Measurements from ENCODE around the gene HOXD12. TPM values are rescaled to one million over a fixed set of nuclear protein-coding genes. Genes with fewer than 3 reads are reported as not detected.

The HOXD12 gene
- total RNA-seq, 1 donor from 2014 or later, result not detected

- FAIRE-seq (no peak), DNase-seq (ENCODE audit: low read depth) (no peak)
- Histone ChIP-seq H3K27me3 (ENCODE audit: control insufficient read depth, insufficient read depth, low read length) (peaks cover 60% of the 10 kb centered on the region), H3K4me3 (ENCODE audit: low read depth, low read length) (no peak overlapping the region), H3K36me3 (ENCODE audit: control insufficient read depth, insufficient read depth, low read length) (no peaks in the 10 kb centered on the region)
- no peak for TF ChIP-seq CTCF (IDR thresholded peaks at IDR 0.05; ENCODE audit: insufficient read depth, low read length, severe bottlenecking)
These were observed 37.6 kb downstream of the HOXD12 start for GRCh38 chr2:176137252-176137580.

- FAIRE-seq (no peak), DNase-seq (ENCODE audit: low read depth) (no peak)
- Histone ChIP-seq H3K4me3 (ENCODE audit: low read depth, low read length) (no peak overlapping the region), H3K27me3 (ENCODE audit: control insufficient read depth, insufficient read depth, low read length) (peaks cover 57% of the 10 kb centered on the region), H3K36me3 (ENCODE audit: control insufficient read depth, insufficient read depth, low read length) (no peaks in the 10 kb centered on the region)
- TF ChIP-seq CTCF (IDR thresholded peaks at IDR 0.05; ENCODE audit: insufficient read depth, low read length, severe bottlenecking), result no peak
These were observed 38.3 kb downstream of the HOXD12 start for GRCh38 chr2:176137906-176138305.

DNA sequence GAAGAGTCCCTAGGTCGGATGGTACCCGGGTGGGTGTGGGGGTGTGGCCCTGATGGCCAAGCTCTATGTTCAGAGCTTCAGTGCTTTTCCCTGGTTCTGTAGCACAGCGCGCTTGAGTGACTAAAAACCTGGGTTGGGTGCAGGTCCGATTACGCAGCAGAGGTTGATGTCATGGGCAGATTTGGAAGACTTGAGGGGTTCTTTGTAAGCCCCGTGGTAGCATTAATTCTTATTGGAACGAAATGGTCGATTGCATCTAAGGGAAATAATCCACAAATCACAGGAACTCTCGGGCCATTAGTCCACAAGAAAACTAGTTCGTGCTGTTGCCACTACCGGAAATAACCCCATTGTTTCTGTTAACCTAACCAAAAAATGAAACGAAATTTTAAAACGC, 38.9 kb downstream of the HOXD12 start:
- Histone ChIP-seq H3K36me3 (ENCODE audit: control insufficient read depth, insufficient read depth, low read length) (no peaks in the 10 kb centered on the region), H3K27me3 (ENCODE audit: control insufficient read depth, insufficient read depth, low read length) (peaks cover 56% of the 10 kb centered on the region), H3K4me3 (ENCODE audit: low read depth, low read length) (no peak overlapping the region)
- no peak for FAIRE-seq
- no peak for TF ChIP-seq CTCF (IDR thresholded peaks at IDR 0.05; ENCODE audit: insufficient read depth, low read length, severe bottlenecking)
- no peak for DNase-seq (ENCODE audit: low read depth)

GRCh38 chr2:176138923-176139660, 39.5 kb downstream of the HOXD12 start:
- Histone ChIP-seq H3K36me3 (ENCODE audit: control insufficient read depth, insufficient read depth, low read length) (no peaks in the 10 kb centered on the region), H3K4me3 (ENCODE audit: low read depth, low read length) (no peak overlapping the region), H3K27me3 (ENCODE audit: control insufficient read depth, insufficient read depth, low read length) (peaks cover 52% of the 10 kb centered on the region)
- TF ChIP-seq CTCF (IDR thresholded peaks at IDR 0.05; ENCODE audit: insufficient read depth, low read length, severe bottlenecking), result no peak
- no peak for FAIRE-seq
- DNase-seq (ENCODE audit: low read depth), result no peak

- no peak for TF ChIP-seq CTCF (IDR thresholded peaks at IDR 0.05; ENCODE audit: insufficient read depth, low read length, severe bottlenecking)
- no peak for DNase-seq (ENCODE audit: low read depth)
- Histone ChIP-seq H3K27me3 (ENCODE audit: control insufficient read depth, insufficient read depth, low read length) (peaks cover 50% of the 10 kb centered on the region), H3K4me3 (ENCODE audit: low read depth, low read length) (no peak overlapping the region), H3K36me3 (ENCODE audit: control insufficient read depth, insufficient read depth, low read length) (no peaks in the 10 kb centered on the region)
- no peak for FAIRE-seq
These were observed 40.3 kb downstream of the HOXD12 start for GRCh38 chr2:176139661-176140512.
